Pancreas (tissue), 10 donors: ENCODE results near the gene LPO. TPM values are rescaled to one million over a fixed set of nuclear protein-coding genes. Genes with fewer than 3 reads are reported as not detected.

ENCODE experiments used
- ATAC-seq, 4 donors: fragments of 200-7000 bp; cut with Tn5 transposase; one replicate each; pipeline versions ENCODE4 v1.8.0 to v1.9.1; 2020; ENCODE audit warnings: mild to moderate bottlenecking in 4 of 4, moderate library complexity in 4 of 4
- DNase-seq, 6 donors: peaks; one replicate each; pipeline ENCODE4 v3.0.0-alpha.2; 2020
- FAIRE-seq: peaks from 2 replicates; lab custom pipeline; 2012; peaks lifted over from hg19 to GRCh38; lab: Jason Lieb, UNC
- H3K27ac ChIP-seq, 4 donors: fragments of 200-600 bp; sonication (generic); 1 replicate in 3 of 4; 2 replicates in 1 of 4; pipeline versions ENCODE4 v1.5.0 to v1.8.0; 2020
- H3K27me3 ChIP-seq, 4 donors: fragments of 200-600 bp; one replicate each; pipeline ENCODE4 v1.8.0; 2021
- H3K36me3 ChIP-seq, 3 donors: fragments of 200-600 bp; sonication (generic) in 1 of 3; one replicate each; pipeline versions ENCODE4 v1.5.0 to v1.8.0; 2020 to 2021
- H3K4me1 ChIP-seq, 3 donors: fragments of 200-600 bp; one replicate each; pipeline ENCODE4 v1.8.0; 2021
- H3K4me3 ChIP-seq, 4 donors: fragments of 200-600 bp; sonication (generic) in 2 of 4; one replicate each; pipeline versions ENCODE4 v1.5.0 to v1.8.0; 2020 to 2021
- H3K9me3 ChIP-seq, 4 donors: fragments of 200-600 bp; one replicate each; pipeline ENCODE4 v1.8.0; 2021
- WGBS, 2 donors: extraction: QIAGEN DNeasy Blood & Tissue Kit; methylation state at CpG; one replicate each; pipeline ENCODE4 v1.1.7; 2013; 5-methylcytosine and 5-hydroxymethylcytosine counted together
- intact Hi-C, 3 donors: fragments of 100-400 bp; cut with DNase I; formaldehyde crosslinking; loops; one replicate each; pipeline versions ENCODE4 v1.11.1 to v1.14.2; 2022
- polyA plus RNA-seq, 2 donors: library from polyadenylated mRNA; stranded (reverse); fragments of 200-250 nt; gene quantifications; one replicate each; pipeline ENCODE4 v1.2.3, GENCODE V29; 2013
- total RNA-seq, 6 donors: library from RNA; stranded (reverse); fragmentation: NEBNext Ultra II Directional in 4 of 6; extraction: Animal tissue kit (Norgen Biotek cat#: 25700) in 4 of 6; gene quantifications; one replicate each; pipeline versions ENCODE4 v1.2.1 to v1.2.4, GENCODE V29; 2021 to 2023
- TF ChIP-seq, protein P1 (sequence below), 4 donors: fragments of 200-600 bp; sonication (generic) in 3 of 4; IDR thresholded peaks; one replicate each; pipeline versions ENCODE4 v1.5.0 to v1.8.0; 2021; ENCODE audit warnings: antibody characterized with exemption in 4 of 4
- donor health status: healthy with polysubstance abuse.
- donor health status: DM: no; HTN: no; CAD: no; lungs with moderate emphysema.
- donor health status: DM: no; HTN: no; CAD: no.
- donor health status: control.
- donor health status: control.
- donor health status: Bipolar disorder and iron deficiency.
- donor health status: DM: yes; HTN: yes; CAD: no.
- donor health status: DM: no; HTN: no; CAD: no.
- donor health status: DM: no; HTN: no; CAD: no.
- donor health status: DM: yes; HTN: yes; CAD: no.

LPO gene
- total and polyA plus RNA-seq, 8 donors: 0.08 to 0.23 TPM; not detected in 6

DNA sequence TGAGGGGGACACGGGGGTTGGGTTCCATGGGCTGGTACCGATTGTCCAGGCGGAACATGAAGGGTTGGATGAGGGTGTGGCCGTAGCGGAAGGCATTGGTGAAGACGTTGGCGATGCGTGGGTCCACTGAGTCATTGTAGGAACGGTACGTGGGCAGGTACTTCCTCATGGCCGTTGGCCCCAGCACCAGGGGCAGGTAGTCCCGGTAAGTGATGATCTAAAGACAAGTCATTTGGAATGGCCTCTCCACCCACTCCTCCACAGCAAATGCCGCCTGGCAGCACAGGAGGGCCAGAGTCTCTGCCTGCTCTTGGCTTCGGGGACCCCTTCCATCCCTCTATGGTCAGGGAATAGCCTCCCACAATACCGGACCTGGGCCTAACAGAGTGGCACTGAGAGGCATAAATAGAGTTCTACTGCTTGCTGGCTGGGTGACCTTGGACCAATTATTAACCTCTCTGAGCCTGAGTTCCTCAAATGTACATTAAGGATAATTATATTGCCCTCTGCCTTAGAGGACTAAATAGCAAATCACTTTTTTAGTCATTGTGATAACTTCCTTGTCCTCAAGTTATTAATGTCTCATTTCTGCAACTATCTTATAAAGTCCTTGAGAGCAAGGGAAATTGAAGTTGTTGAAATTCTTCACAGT lies 35.2 kb downstream of the LPO start:
- 74 to 75% methylated on average over 15 of the region's 15 CpGs for WGBS, 2 donors

DNA sequence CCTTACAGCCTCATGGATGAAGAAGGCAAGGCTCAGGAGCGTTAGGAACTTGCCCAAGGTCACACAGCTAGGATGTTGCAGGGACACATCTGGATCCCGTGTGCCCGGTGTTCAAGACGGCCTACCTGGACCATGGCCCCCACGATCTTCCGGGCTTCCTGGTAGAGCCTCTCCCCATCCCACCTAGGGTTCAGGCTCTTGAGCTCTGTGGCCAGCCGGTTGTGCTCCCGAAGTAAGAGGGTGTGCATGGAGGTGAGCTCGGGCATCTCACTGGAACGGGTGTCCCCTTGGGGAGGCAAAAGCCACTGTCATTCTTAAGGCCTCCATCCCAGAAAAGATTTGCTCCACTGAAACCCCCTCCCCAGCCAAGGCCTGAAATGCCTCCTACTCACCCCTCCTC lies 37.0 kb downstream of the LPO start:
- FAIRE-seq: no peak
- Histone ChIP-seq H3K4me1 (peaks cover 0 to 3% (median 0%) of the 10 kb centered on the region in 3 donors), H3K36me3 (no peaks in the 10 kb centered on the region), H3K9me3 (no peaks in the 10 kb centered on the region), H3K27ac (no peak overlapping the region), H3K27me3 (peaks cover 0 to 4% (median 0%) of the 10 kb centered on the region in 4 donors), H3K4me3 (no peak overlapping the region)
- no peak for ATAC-seq
- intact Hi-C loops: no loop called here
- DNase-seq: peak in 1 of 6 donors; percentile 41
- WGBS, 2 donors: 63 to 80% methylated on average over 10 of the region's 10 CpGs
- TF ChIP-seq, protein P1, sequence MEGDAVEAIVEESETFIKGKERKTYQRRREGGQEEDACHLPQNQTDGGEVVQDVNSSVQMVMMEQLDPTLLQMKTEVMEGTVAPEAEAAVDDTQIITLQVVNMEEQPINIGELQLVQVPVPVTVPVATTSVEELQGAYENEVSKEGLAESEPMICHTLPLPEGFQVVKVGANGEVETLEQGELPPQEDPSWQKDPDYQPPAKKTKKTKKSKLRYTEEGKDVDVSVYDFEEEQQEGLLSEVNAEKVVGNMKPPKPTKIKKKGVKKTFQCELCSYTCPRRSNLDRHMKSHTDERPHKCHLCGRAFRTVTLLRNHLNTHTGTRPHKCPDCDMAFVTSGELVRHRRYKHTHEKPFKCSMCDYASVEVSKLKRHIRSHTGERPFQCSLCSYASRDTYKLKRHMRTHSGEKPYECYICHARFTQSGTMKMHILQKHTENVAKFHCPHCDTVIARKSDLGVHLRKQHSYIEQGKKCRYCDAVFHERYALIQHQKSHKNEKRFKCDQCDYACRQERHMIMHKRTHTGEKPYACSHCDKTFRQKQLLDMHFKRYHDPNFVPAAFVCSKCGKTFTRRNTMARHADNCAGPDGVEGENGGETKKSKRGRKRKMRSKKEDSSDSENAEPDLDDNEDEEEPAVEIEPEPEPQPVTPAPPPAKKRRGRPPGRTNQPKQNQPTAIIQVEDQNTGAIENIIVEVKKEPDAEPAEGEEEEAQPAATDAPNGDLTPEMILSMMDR (IDR thresholded peaks at IDR 0.05): no peak

More for the DNA sequence above, 35.2 kb downstream of the LPO start:
- intact Hi-C loops: no loop called here
- TF ChIP-seq, protein P1 (IDR thresholded peaks at IDR 0.05): no peak
- Histone ChIP-seq H3K27me3 (no peaks in the 10 kb centered on the region), H3K4me3 (no peak overlapping the region), H3K36me3 (no peaks in the 10 kb centered on the region), H3K9me3 (no peaks in the 10 kb centered on the region), H3K27ac (no peak overlapping the region), H3K4me1 (no peaks in the 10 kb centered on the region)
- FAIRE-seq (no peak), ATAC-seq (no peak), DNase-seq (peak in 1 of 6 donors; percentile 42)

DNA sequence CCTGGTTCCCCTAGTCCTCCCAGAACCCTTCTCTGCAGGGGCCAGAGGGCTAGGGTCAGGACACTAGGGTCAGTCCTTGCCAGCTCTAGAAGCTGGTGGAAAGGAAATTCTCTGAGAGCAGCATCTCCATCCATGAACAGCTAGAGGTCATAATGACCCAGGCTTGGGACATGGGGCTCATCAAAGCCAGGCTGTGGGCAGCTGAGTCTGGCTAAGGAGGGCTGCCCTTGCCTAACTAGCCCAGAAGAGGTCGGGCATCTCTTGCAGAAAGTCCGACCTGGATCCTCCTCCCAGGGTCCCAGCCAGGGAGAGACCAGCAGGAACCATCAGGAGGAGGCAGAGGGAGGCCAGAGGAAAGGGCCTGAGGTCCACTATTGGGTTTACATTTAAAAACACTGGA lies 38.0 kb downstream of the LPO start:
- H3K36me3 ChIP-seq: no peaks in the 10 kb centered on the region
- no peak for ATAC-seq
- no peak for FAIRE-seq
- H3K27ac ChIP-seq: no peak overlapping the region
- no peak overlapping the region for H3K4me3 ChIP-seq
- H3K27me3 ChIP-seq: peaks cover 0 to 4% (median 0%) of the 10 kb centered on the region in 4 donors
- TF ChIP-seq, protein P1 (IDR thresholded peaks at IDR 0.05): no peak
- no peaks in the 10 kb centered on the region for H3K9me3 ChIP-seq
- 49 to 52% methylated on average over 2 of the region's 2 CpGs for WGBS, 2 donors
- no peak for DNase-seq
- intact Hi-C loops: no loop called here
- H3K4me1 ChIP-seq: peaks cover 0 to 3% (median 0%) of the 10 kb centered on the region in 3 donors

DNA sequence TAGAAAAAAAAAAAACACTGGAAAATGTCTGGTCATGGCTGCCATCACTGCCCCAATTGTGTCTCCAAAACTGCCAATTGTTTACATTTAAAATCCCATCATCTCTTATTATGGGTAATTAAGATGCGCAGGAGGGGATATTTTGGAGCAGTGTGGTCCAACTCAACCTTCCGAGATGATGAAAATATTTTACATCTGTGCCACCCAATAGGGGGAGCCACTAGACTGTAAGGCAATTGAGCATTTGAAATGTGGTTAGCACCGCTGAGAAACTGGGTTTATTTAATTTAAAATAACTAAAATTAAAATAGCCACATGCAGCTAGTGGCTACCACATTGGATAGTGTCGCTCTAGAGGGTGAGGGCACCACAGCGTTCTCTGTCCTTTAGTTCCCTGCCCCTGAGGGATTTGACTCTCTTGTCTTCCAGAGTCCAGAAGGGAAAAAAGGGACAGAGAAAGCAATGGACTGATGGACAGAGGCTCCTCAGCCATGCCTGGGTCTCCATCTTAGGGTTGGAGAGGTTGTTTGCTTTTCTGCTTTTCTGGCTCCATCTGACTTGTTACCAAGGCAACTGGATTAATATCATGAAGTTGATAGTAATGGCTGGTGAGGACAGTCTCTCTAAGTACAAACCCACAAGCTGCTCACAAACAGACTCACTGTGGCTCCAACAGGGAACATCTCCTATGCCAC lies 38.9 kb downstream of the LPO start:
- no peak for FAIRE-seq
- TF ChIP-seq, protein P1 (IDR thresholded peaks at IDR 0.05): peak in 1 of 4 donors; percentile 9
- peak in 1 of 4 donors; percentile 22 for ATAC-seq
- Histone ChIP-seq H3K9me3 (no peaks in the 10 kb centered on the region), H3K4me3 (no peak overlapping the region), H3K36me3 (no peaks in the 10 kb centered on the region), H3K27me3 (peaks cover 0 to 4% (median 0%) of the 10 kb centered on the region in 4 donors), H3K4me1 (peaks cover 0 to 3% (median 0%) of the 10 kb centered on the region in 3 donors), H3K27ac (no peak overlapping the region)
- intact Hi-C loops: no loop called here
- WGBS, 2 donors: 67 to 71% methylated on average over 5 of the region's 5 CpGs
- no peak for DNase-seq
